Epidermal melanocyte (primary cell): Measurements from ENCODE around the gene SCUBE1.

Experiments
- DNase-seq: peaks from one replicate; pipeline ENCODE4 v3.0.0; 2011; ENCODE audit warnings: low spot score; ENCODE audit not compliant: insufficient read length

The SCUBE1 gene

GRCh38 chr22:43239956-43240355 lies 103.2 kb downstream of the SCUBE1 start:
- no peak for DNase-seq

GRCh38 chr22:43239193-43239780 lies 103.9 kb downstream of the SCUBE1 start:
- DNase-seq = no peak

GRCh38 chr22:43238526-43239006 lies 104.6 kb downstream of the SCUBE1 start:
- DNase-seq = no peak

GRCh38 chr22:43237280-43237679 lies 105.9 kb downstream of the SCUBE1 start:
- no peak for DNase-seq

- no peak for DNase-seq
These were observed 106.6 kb downstream of the SCUBE1 start for GRCh38 chr22:43236411-43237166.

GRCh38 chr22:43235445-43236409 lies 107.4 kb downstream of the SCUBE1 start:
- DNase-seq = no peak

GRCh38 chr22:43234264-43234988 lies 108.7 kb downstream of the SCUBE1 start:
- DNase-seq = no peak

- DNase-seq = no peak
These were observed 109.6 kb downstream of the SCUBE1 start for GRCh38 chr22:43233529-43233928.

GRCh38 chr22:43232445-43232844 lies 110.7 kb downstream of the SCUBE1 start:
- DNase-seq = no peak

- no peak for DNase-seq
These were observed 111.5 kb downstream of the SCUBE1 start for GRCh38 chr22:43231724-43232034.

- DNase-seq = peak; percentile 49
These were observed 112.0 kb downstream of the SCUBE1 start for GRCh38 chr22:43230971-43231723.

- DNase-seq = no peak
These were observed 112.6 kb downstream of the SCUBE1 start for GRCh38 chr22:43230571-43230970.

GRCh38 chr22:43228863-43229262 lies 114.3 kb downstream of the SCUBE1 start:
- DNase-seq = no peak

GRCh38 chr22:43228330-43228729 lies 114.8 kb downstream of the SCUBE1 start:
- DNase-seq = no peak

- no peak for DNase-seq
These were observed 115.9 kb downstream of the SCUBE1 start for GRCh38 chr22:43227239-43227630.

- DNase-seq = peak; percentile 73
These were observed 116.6 kb downstream of the SCUBE1 start for GRCh38 chr22:43226377-43227238.

- no peak for DNase-seq
These were observed 117.6 kb downstream of the SCUBE1 start for GRCh38 chr22:43225609-43226008.

GRCh38 chr22:43222987-43223386 lies 120.2 kb downstream of the SCUBE1 start:
- DNase-seq = no peak

GRCh38 chr22:43222262-43222661 lies 120.9 kb downstream of the SCUBE1 start:
- DNase-seq = no peak
